ENCODE results near the gene SNX8. TPM values are rescaled to one million over a fixed set of nuclear protein-coding genes. Genes with fewer than 3 reads are reported as not detected.
"Not testable (repeated sequence)": the region's sequence is repeated elsewhere in the genome, so short reads cannot be mapped to it uniquely, and the experiment has no call there.

Gene SNX8
- total RNA-seq, 1 donor from 2014 or later, result 40.7 TPM

GRCh38 chr7:2336626-2337299, 22.5 kb upstream of the SNX8 start:
- DNase-seq (ENCODE audit: low spot score), result no peak
- no peaks in the 10 kb centered on the region for H3K4me1 Mint-ChIP-seq (ENCODE audit: unreplicated experiment)
- no peak overlapping the region for H3K4me3 Mint-ChIP-seq (ENCODE audit: unreplicated experiment)
- H3K27ac Mint-ChIP-seq (ENCODE audit: unreplicated experiment), result no peak overlapping the region
- TF ChIP-seq CTCF (IDR thresholded peaks at IDR 0.05; ENCODE audit: unreplicated experiment), result no peak
- no peaks in the 10 kb centered on the region for H3K36me3 Mint-ChIP-seq (ENCODE audit: low read depth, unreplicated experiment)
- H3K27me3 Mint-ChIP-seq (ENCODE audit: unreplicated experiment), result no peaks in the 10 kb centered on the region
- no peaks in the 10 kb centered on the region for H3K9me3 Mint-ChIP-seq (ENCODE audit: unreplicated experiment)

GRCh38 chr7:2332606-2333231, 18.5 kb upstream of the SNX8 start:
- H3K27me3 Mint-ChIP-seq (ENCODE audit: unreplicated experiment); H3K4me1 Mint-ChIP-seq (ENCODE audit: unreplicated experiment); H3K9me3 Mint-ChIP-seq (ENCODE audit: unreplicated experiment); H3K4me3 Mint-ChIP-seq (ENCODE audit: unreplicated experiment); H3K36me3 Mint-ChIP-seq (ENCODE audit: low read depth, unreplicated experiment); H3K27ac Mint-ChIP-seq (ENCODE audit: unreplicated experiment); DNase-seq (ENCODE audit: low spot score): not testable (repeated sequence)

- no peak for TF ChIP-seq CTCF (IDR thresholded peaks at IDR 0.05; ENCODE audit: unreplicated experiment)
- DNase-seq (ENCODE audit: low spot score), result no peak
- Mint-ChIP-seq H3K27me3 (ENCODE audit: unreplicated experiment) (peaks cover 3% of the 10 kb centered on the region), H3K9me3 (ENCODE audit: unreplicated experiment) (no peaks in the 10 kb centered on the region), H3K4me1 (ENCODE audit: unreplicated experiment) (no peaks in the 10 kb centered on the region), H3K4me3 (ENCODE audit: unreplicated experiment) (no peak overlapping the region), H3K36me3 (ENCODE audit: low read depth, unreplicated experiment) (no peaks in the 10 kb centered on the region), H3K27ac (ENCODE audit: unreplicated experiment) (no peak overlapping the region)
These were observed 17.5 kb upstream of the SNX8 start for GRCh38 chr7:2331707-2332106.

GRCh38 chr7:2330493-2330892, 16.3 kb upstream of the SNX8 start:
- no peak for DNase-seq (ENCODE audit: low spot score)
- Mint-ChIP-seq H3K4me1 (ENCODE audit: unreplicated experiment) (no peaks in the 10 kb centered on the region), H3K9me3 (ENCODE audit: unreplicated experiment) (no peaks in the 10 kb centered on the region), H3K4me3 (ENCODE audit: unreplicated experiment) (no peak overlapping the region), H3K27me3 (ENCODE audit: unreplicated experiment) (peaks cover 3% of the 10 kb centered on the region), H3K36me3 (ENCODE audit: low read depth, unreplicated experiment) (no peaks in the 10 kb centered on the region), H3K27ac (ENCODE audit: unreplicated experiment) (no peak overlapping the region)
- TF ChIP-seq CTCF (IDR thresholded peaks at IDR 0.05; ENCODE audit: unreplicated experiment), result no peak

GRCh38 chr7:2326951-2327350, 12.7 kb upstream of the SNX8 start:
- no peak for TF ChIP-seq CTCF (IDR thresholded peaks at IDR 0.05; ENCODE audit: unreplicated experiment)
- H3K4me1 Mint-ChIP-seq (ENCODE audit: unreplicated experiment), result no peaks in the 10 kb centered on the region
- peaks cover 3% of the 10 kb centered on the region for H3K27me3 Mint-ChIP-seq (ENCODE audit: unreplicated experiment)
- DNase-seq (ENCODE audit: low spot score), result no peak
- H3K4me3 Mint-ChIP-seq (ENCODE audit: unreplicated experiment), result no peak overlapping the region
- no peaks in the 10 kb centered on the region for H3K36me3 Mint-ChIP-seq (ENCODE audit: low read depth, unreplicated experiment)
- H3K9me3 Mint-ChIP-seq (ENCODE audit: unreplicated experiment), result no peaks in the 10 kb centered on the region
- peak overlapping the region; percentile 81 for H3K27ac Mint-ChIP-seq (ENCODE audit: unreplicated experiment)
